Jurkat, Clone E6-1 (cell line): ENCODE results near the gene LPP.
"Not testable (repeated sequence)": the region's sequence is repeated elsewhere in the genome, so short reads cannot be mapped to it uniquely, and the experiment has no call there.

Experiments used
- DNase-seq: peaks from one replicate; pipeline ENCODE4 v3.0.0-alpha.2; 2011; ENCODE audit warnings: low read depth, low spot score
- H3K4me3 ChIP-seq: 2 replicates; pipeline ENCODE4 v1.5.1; 2011; ENCODE audit warnings: mild to moderate bottlenecking, low read length, control low read depth, moderate library complexity

The LPP gene

GRCh38 chr3:188397766-188398705, 244.1 kb downstream of the LPP start:
- DNase-seq = no peak
- no peak overlapping the region for H3K4me3 ChIP-seq

GRCh38 chr3:188400494-188401243, 246.7 kb downstream of the LPP start:
- no peak overlapping the region for H3K4me3 ChIP-seq
- no peak for DNase-seq

- H3K4me3 ChIP-seq = no peak overlapping the region
- DNase-seq = no peak
Measured at GRCh38 chr3:188401244-188401993, 247.5 kb downstream of the LPP start.

- no peak overlapping the region for H3K4me3 ChIP-seq
- no peak for DNase-seq
Measured at GRCh38 chr3:188402229-188402628, 248.3 kb downstream of the LPP start.

- no peak overlapping the region for H3K4me3 ChIP-seq
- DNase-seq = no peak
Measured at GRCh38 chr3:188403404-188403803, 249.4 kb downstream of the LPP start.

- no peak for DNase-seq
- H3K4me3 ChIP-seq = no peak overlapping the region
Measured at GRCh38 chr3:188404124-188404523, 250.2 kb downstream of the LPP start.

GRCh38 chr3:188404701-188405100, 250.7 kb downstream of the LPP start:
- no peak overlapping the region for H3K4me3 ChIP-seq
- no peak for DNase-seq

- no peak for DNase-seq
Measured at GRCh38 chr3:188407158-188407880, 253.4 kb downstream of the LPP start.

GRCh38 chr3:188408831-188409230, 254.9 kb downstream of the LPP start:
- no peak for DNase-seq
- no peak overlapping the region for H3K4me3 ChIP-seq

More at GRCh38 chr3:188407158-188407880, 253.4 kb downstream of the LPP start:
- no peak overlapping the region for H3K4me3 ChIP-seq

GRCh38 chr3:188411750-188412149, 257.8 kb downstream of the LPP start:
- DNase-seq = no peak
- no peak overlapping the region for H3K4me3 ChIP-seq

- H3K4me3 ChIP-seq = no peak overlapping the region
- no peak for DNase-seq
Measured at GRCh38 chr3:188415196-188415595, 261.2 kb downstream of the LPP start.

- no peak overlapping the region for H3K4me3 ChIP-seq
- DNase-seq = no peak
Measured at GRCh38 chr3:188416041-188416440, 262.1 kb downstream of the LPP start.

GRCh38 chr3:188417271-188417696, 263.3 kb downstream of the LPP start:
- DNase-seq = no peak

GRCh38 chr3:188417766-188418165, 263.8 kb downstream of the LPP start:
- H3K4me3 ChIP-seq = no peak overlapping the region
- DNase-seq = no peak

More at GRCh38 chr3:188417271-188417696, 263.3 kb downstream of the LPP start:
- H3K4me3 ChIP-seq = no peak overlapping the region

GRCh38 chr3:188421151-188421821, 267.3 kb downstream of the LPP start:
- no peak for DNase-seq
- no peak overlapping the region for H3K4me3 ChIP-seq

- no peak for DNase-seq
- H3K4me3 ChIP-seq = no peak overlapping the region
Measured at GRCh38 chr3:188421836-188422540, 268.0 kb downstream of the LPP start.

- H3K4me3 ChIP-seq, DNase-seq: not testable (repeated sequence)
Measured at GRCh38 chr3:188427981-188428380, 274.0 kb downstream of the LPP start.

GRCh38 chr3:188431040-188431439, 277.1 kb downstream of the LPP start:
- no peak overlapping the region for H3K4me3 ChIP-seq
- no peak for DNase-seq
